Karpas-422 (cell line): ENCODE results near the gene TMIGD2. TPM values are rescaled to one million over a fixed set of nuclear protein-coding genes. Genes with fewer than 3 reads are reported as not detected.

Experiments
- DNase-seq: peaks from one replicate; pipeline ENCODE4 v3.0.0-alpha.2; 2015
- H2AFZ ChIP-seq: fragments of 200-600 bp; sonication (generic); 2 replicates; pipeline ENCODE4 v1.6.1; 2014; ENCODE audit warnings: antibody characterized with exemption, low read length, mixed read lengths
- H3K27ac ChIP-seq: fragments of 200-600 bp; sonication (generic); 2 replicates; pipeline ENCODE4 v1.5.1; 2014; ENCODE audit warnings: mild to moderate bottlenecking, low read length, moderate library complexity
- H3K27me3 ChIP-seq: fragments of 200-600 bp; sonication (generic); 2 replicates; pipeline ENCODE4 v1.6.1; 2014; ENCODE audit warnings: low read length, mixed read lengths
- H3K36me3 ChIP-seq: fragments of 200-600 bp; sonication (generic); 2 replicates; pipeline ENCODE4 v1.6.1; 2014; ENCODE audit warnings: low read length, mixed read lengths; ENCODE audit not compliant: insufficient read depth
- H3K4me1 ChIP-seq: fragments of 200-600 bp; sonication (generic); 2 replicates; pipeline ENCODE4 v1.6.1; 2014; ENCODE audit warnings: mild to moderate bottlenecking, low read length, mixed read lengths
- H3K4me2 ChIP-seq: fragments of 200-600 bp; sonication (generic); 2 replicates; pipeline ENCODE4 v1.6.1; 2014; ENCODE audit warnings: low read length, low read depth, mild to moderate bottlenecking; ENCODE audit not compliant: poor library complexity, severe bottlenecking
- H3K4me3 ChIP-seq: fragments of 200-600 bp; sonication (generic); 2 replicates; pipeline ENCODE4 v1.5.1; 2014; ENCODE audit warnings: mild to moderate bottlenecking, antibody characterized with exemption, low read length, mixed read lengths
- H3K79me2 ChIP-seq: fragments of 200-600 bp; sonication (generic); 2 replicates; pipeline ENCODE4 v1.6.1; 2014; ENCODE audit warnings: mild to moderate bottlenecking, low read length, mixed read lengths
- H3K9ac ChIP-seq: fragments of 200-600 bp; sonication (generic); 2 replicates; pipeline ENCODE4 v1.6.0; 2014; ENCODE audit warnings: low read length
- H3K9me2 ChIP-seq: fragments of 200-600 bp; sonication (generic), shearing (Covaris generic); replicated peaks from 2 replicates; pipeline ENCODE4 v1.6.0; 2014; ENCODE audit warnings: mild to moderate bottlenecking, low read length, moderate library complexity; ENCODE audit not compliant: insufficient read depth
- H3K9me3 ChIP-seq: fragments of 300-700, 200-600 bp; sonication (generic); 2 replicates; pipeline ENCODE4 v1.6.1; 2014; ENCODE audit warnings: low read length, mixed read lengths
- H4K20me1 ChIP-seq: fragments of 200-600 bp; sonication (generic); 2 replicates; pipeline ENCODE4 v1.6.1; 2014; ENCODE audit warnings: mild to moderate bottlenecking, antibody characterized with exemption, low read length, low read depth; ENCODE audit not compliant: insufficient read depth
- total RNA-seq: library from RNA; depleted of rRNA; stranded (reverse); fragments of >200 nt; shearing (Covaris generic); gene quantifications from 2 replicates; pipeline ENCODE4 v1.2.3, GENCODE V29; 2014; ENCODE audit warnings: low replicate concordance

Gene TMIGD2
- total RNA-seq, 1 experiment from 2014 or later = not detected

DNA sequence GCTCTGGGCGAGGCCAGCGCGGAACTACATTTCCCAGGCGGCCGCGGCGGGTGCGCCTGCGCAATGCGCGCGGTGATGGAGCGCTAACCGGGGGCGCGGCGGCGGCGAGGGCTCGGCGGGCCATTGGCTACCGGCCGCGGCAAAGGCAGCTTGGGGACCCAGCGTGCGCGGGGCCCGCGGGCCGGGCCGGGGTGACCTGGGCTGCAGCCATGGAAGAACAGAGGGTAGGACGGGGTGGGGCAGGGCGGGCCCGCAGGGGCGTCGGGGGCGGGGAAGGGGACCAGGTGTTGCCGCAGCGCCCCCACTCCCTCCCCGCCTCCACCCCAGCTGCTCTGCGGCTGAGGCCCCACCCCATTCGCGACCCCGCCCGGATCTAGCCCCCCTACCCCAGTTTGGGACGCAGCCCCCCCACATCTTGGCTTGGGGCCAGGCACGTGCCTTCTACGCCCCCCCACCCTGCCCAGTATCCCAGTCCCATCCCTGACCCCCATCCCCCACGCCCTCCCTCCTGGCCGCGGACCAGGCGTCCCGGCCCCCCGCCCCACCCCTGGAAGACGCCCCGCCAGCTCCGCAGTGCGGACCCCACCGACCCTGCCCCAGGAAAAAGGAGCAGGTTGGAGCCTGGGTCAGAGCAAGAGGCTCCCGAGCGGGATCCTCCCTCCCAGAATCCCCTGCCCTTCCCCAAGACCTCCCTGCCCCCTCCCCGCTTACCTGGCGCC lies 2.5 kb upstream of the TMIGD2 start, which contains the start of gene FSD1:
TSS of gene FSD1 (plus strand) at position 61 of the 719 bp plus-strand sequence. CDS start at position 210, 149 bp downstream.
- no peak within 1 kb of the TSS for H3K27ac ChIP-seq
- DNase-seq = no peak
- no peak within 1 kb of the TSS for H3K4me3 ChIP-seq
- H2AFZ ChIP-seq = no peak within 1 kb of the TSS
- H3K36me3 ChIP-seq = no peaks in the 10 kb centered on the region
- H3K4me1 ChIP-seq = no peaks in the 10 kb centered on the region
- H3K4me2 ChIP-seq = no peak within 1 kb of the TSS
- no peak within 1 kb of the TSS for H3K9ac ChIP-seq
- H4K20me1 ChIP-seq = no peaks in the 10 kb centered on the region
- H3K9me2 ChIP-seq = no peaks in the 10 kb centered on the region
- H3K27me3 ChIP-seq = no peaks in the 10 kb centered on the region
- no peaks in the 10 kb centered on the region for H3K79me2 ChIP-seq
- H3K9me3 ChIP-seq = no peaks in the 10 kb centered on the region

DNA sequence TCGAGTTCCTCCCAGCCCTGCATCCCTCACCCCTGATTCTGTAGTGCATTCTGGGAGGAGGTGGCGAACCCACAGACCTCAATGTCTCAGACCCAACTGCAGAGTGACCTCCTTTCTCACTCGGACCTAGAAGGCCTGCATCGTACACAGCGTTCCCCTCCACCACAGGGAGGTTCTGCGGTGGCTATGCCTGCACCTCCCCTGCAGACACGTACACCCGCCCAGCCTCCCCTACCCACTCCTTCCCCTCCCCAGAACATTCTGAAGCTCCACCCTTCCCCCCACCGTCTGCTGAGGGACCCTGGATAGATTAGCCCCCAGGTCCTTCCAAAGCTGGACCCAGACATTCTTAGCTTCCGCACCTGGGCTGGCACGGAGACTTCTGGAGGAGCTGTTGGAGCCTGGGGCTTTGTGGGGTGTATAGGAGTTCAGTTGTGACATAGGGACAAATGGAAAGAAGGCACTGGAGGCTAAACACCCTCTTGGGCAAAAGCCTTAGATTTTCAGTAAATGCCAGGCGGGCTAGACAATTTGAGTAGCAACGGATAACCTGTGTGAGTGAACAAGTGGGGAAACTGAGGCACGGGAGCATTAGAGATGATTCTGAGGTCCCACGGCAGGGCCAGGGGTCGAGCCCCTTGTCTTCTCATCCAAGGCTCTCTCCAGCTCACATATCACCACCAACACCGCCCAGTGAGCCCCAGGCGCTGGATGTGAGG lies 1.8 kb upstream of the TMIGD2 start:
- no peak overlapping the region for H3K4me2 ChIP-seq
- H3K27ac ChIP-seq = no peak overlapping the region
- no peaks in the 10 kb centered on the region for H4K20me1 ChIP-seq
- no peaks in the 10 kb centered on the region for H3K79me2 ChIP-seq
- no peak overlapping the region for H3K9ac ChIP-seq
- H3K27me3 ChIP-seq = no peaks in the 10 kb centered on the region
- H3K36me3 ChIP-seq = no peaks in the 10 kb centered on the region
- no peaks in the 10 kb centered on the region for H3K9me3 ChIP-seq
- DNase-seq = no peak
- H3K9me2 ChIP-seq = no peaks in the 10 kb centered on the region
- H2AFZ ChIP-seq = no peak overlapping the region
- H3K4me3 ChIP-seq = no peak overlapping the region
- no peaks in the 10 kb centered on the region for H3K4me1 ChIP-seq

DNA sequence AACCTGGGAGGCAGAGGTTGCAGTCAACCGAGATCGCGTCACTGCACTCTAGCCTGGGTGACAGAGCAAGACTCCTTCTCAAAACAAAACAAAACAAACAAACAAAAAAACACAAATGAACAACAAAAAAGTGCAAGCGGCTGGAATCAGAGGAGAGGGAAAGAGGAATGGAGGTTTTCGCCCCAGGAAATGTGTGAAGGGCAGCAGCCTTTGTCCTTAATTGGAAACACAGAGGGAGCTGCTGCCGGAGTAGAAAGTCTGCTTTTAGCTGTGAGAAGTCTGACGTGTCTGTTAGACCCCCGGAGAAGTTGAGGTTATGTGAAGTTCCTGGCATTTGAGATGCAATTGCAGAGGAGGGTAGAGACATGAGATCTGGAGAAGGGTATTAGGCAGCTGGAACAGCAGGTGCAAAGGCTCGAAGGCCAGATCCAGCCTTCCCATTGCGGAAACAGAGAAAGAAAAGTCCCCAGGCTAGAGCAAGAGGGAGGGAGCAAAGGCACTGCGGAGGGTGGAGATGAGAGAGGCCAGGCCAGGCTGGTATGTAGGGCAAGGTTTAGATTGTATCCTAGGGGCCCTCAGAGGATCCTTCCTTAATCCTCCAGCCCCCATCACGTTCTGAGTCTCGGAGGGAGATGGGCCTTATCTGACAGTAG lies 473 bp downstream of the TMIGD2 start:
- H3K9me3 ChIP-seq = no peaks in the 10 kb centered on the region
- no peak overlapping the region for H3K9ac ChIP-seq
- H3K79me2 ChIP-seq = no peaks in the 10 kb centered on the region
- H2AFZ ChIP-seq = no peak overlapping the region
- H3K4me1 ChIP-seq = peaks cover 1% of the 10 kb centered on the region
- DNase-seq = no peak
- no peaks in the 10 kb centered on the region for H3K36me3 ChIP-seq
- H3K9me2 ChIP-seq = no peaks in the 10 kb centered on the region
- H4K20me1 ChIP-seq = no peaks in the 10 kb centered on the region
- H3K27me3 ChIP-seq = no peaks in the 10 kb centered on the region
- H3K27ac ChIP-seq = no peak overlapping the region
- no peak overlapping the region for H3K4me3 ChIP-seq
- no peak overlapping the region for H3K4me2 ChIP-seq

DNA sequence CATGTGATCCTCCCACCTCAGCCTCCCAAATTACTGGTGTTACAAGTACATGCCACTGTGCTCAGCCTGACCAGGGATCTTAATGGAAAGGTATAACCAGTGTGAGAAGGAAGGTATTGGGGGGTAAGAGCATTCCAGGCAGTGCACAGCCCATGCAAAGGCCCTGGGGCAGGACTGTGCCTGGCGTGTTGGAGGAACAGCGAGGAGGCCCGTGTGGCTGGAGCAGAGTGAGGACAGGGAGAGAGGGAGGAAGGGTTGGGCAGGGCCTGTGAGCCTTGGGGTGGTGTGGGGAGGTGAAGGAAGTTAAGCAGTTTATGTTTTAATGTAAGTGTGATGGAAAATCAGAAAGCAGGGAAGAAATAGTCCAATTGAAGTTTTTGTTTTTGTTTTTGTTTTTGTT lies 1.6 kb downstream of the TMIGD2 start:
- Histone ChIP-seq H2AFZ (no peak overlapping the region), H3K4me2 (no peak overlapping the region), H3K4me3 (no peak overlapping the region), H3K27ac (no peak overlapping the region), H3K4me1 (peaks cover 7% of the 10 kb centered on the region), H3K9me2 (no peaks in the 10 kb centered on the region), H3K79me2 (no peaks in the 10 kb centered on the region), H3K36me3 (no peaks in the 10 kb centered on the region), H3K27me3 (no peaks in the 10 kb centered on the region), H3K9ac (no peak overlapping the region), H4K20me1 (no peaks in the 10 kb centered on the region), H3K9me3 (no peaks in the 10 kb centered on the region)
- no peak for DNase-seq

DNA sequence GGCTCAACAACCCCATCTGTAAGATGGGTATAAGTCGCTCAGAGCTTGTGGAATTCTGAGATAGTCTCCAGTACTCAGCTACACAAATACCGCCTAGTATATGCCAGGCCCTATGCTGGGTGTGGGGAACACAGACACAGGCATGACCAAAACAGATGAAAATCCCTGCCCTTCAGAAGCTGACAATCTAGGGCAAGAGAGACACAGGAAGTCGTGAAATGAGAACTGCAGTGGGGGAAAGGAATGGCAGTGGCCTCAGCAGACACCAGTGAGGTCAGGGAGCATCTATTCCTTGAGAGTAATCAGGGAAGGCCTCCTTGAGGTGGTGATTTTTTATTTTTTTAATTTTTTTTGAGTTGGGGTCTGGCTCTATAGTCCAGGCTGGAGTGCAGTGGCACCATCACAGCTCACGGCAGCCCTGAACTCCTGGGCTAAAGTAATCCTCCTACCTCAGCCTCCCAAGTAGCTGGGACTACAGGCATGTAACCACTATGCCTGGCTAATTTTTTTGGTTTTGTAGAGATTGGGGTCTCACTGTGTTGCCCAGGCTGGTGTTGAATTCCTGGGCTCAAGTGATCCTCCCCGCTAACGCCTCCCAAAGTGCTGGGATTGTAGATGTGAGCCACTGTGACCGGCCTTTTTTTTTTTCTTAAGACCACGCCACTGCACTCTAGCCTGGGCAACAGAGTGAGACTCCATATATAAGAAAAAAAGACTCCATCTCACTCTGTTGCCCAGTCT lies 3.2 kb downstream of the TMIGD2 start:
- H3K9me2 ChIP-seq = no peaks in the 10 kb centered on the region
- H3K79me2 ChIP-seq = no peaks in the 10 kb centered on the region
- no peak overlapping the region for H3K4me2 ChIP-seq
- peaks cover 7% of the 10 kb centered on the region for H3K4me1 ChIP-seq
- H4K20me1 ChIP-seq = no peaks in the 10 kb centered on the region
- H3K9me3 ChIP-seq = no peaks in the 10 kb centered on the region
- no peak overlapping the region for H3K4me3 ChIP-seq
- no peak overlapping the region for H3K9ac ChIP-seq
- no peak overlapping the region for H2AFZ ChIP-seq
- DNase-seq = no peak
- no peaks in the 10 kb centered on the region for H3K27me3 ChIP-seq
- no peaks in the 10 kb centered on the region for H3K36me3 ChIP-seq
- no peak overlapping the region for H3K27ac ChIP-seq

DNA sequence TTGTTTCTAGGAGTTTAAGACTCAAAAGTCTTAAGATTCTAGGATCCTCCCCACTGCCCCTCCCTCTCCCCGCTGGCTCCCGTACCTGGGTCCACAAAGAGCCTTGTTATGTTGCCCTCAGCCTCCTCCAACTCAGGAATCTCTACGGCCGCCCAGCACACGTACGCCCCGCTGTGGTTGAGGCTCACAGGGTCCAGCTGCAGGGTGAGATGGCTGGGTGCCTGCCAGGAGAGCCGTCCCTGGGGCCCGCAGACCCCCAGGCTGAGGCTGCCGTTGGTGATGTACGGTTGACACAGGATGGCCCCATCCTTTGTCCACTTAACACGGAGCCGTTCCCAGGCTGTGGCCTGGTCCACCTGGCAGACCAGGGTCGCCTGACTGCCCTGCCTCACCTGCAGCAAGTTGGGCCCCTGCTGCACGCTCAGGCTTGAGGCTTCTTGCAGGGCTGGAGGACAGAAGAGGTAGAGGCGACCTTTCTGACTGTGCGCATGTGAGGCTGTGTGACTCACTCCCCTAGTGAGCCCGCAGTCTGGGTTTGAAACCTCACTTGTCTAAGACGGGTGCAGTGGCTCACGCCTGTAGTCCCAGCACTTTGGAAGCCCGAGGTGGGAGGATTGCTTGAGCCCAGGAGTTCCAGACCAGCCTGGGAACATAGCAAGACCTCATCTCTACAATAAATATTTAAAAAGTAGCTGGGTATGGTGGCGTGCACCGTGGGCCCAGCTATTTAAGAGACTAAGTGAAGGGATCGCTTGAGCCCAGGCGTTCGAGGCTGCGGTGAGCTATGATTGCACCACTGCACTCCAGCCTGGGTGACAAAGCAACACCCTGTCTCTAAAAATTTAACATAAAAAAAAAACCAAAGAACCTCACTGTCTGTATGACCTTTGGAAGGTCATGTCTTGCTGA lies 4.0 kb downstream of the TMIGD2 start:
- Histone ChIP-seq H3K4me1 (peaks cover 7% of the 10 kb centered on the region), H3K27ac (no peak overlapping the region), H3K9ac (no peak overlapping the region), H3K9me2 (no peaks in the 10 kb centered on the region), H3K4me3 (no peak overlapping the region), H4K20me1 (no peaks in the 10 kb centered on the region), H3K4me2 (no peak overlapping the region), H3K27me3 (no peaks in the 10 kb centered on the region), H3K9me3 (no peaks in the 10 kb centered on the region), H2AFZ (no peak overlapping the region), H3K79me2 (no peaks in the 10 kb centered on the region), H3K36me3 (no peaks in the 10 kb centered on the region)
- no peak for DNase-seq

DNA sequence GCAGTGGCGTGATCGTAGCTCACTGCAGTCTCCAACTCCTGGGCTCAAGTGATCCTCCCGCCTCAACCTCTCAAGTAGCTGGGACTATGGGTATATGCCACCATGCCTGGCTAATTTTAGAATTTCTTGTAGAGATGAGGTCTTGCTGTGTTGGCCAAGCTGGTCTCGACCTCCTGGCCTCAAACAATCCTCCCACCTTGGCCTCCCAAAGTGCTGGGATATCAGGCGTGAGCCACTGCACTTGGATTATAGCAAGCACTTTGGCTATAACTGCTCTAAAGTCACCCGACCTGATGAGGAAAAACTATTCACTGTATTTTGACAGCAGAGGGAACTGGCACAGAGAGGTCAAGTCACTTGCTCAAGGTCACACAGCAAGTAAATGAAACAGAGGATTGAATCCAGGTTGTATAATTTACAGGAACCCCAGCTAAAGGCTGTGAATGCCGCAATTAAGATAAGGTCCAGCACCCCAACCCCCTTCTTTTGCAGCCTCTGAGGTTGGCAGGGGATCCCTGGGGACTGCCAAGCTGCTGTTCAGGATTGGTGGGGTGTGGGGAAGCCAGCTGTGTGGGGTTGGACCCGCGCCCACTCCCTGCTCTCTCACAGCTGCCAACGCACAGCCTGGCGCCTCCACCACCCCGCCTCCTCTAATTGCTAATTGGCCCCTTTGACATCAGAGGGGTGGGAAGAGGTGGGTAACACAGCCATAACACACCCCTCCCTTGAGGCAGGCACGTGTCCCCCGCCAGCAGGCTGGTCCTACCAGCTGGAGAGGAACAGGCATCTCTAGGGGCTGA lies 6.0 kb downstream of the TMIGD2 start:
- Histone ChIP-seq H3K79me2 (no peaks in the 10 kb centered on the region), H3K9me3 (no peaks in the 10 kb centered on the region), H3K9me2 (no peaks in the 10 kb centered on the region), H3K36me3 (no peaks in the 10 kb centered on the region), H3K27me3 (no peaks in the 10 kb centered on the region), H3K27ac (no peak overlapping the region), H2AFZ (no peak overlapping the region), H3K9ac (no peak overlapping the region), H3K4me1 (peaks cover 7% of the 10 kb centered on the region), H3K4me3 (no peak overlapping the region), H4K20me1 (no peaks in the 10 kb centered on the region), H3K4me2 (no peak overlapping the region)
- DNase-seq = peak; percentile 76
